Ishikawa (cell line): Measurements from ENCODE around the gene REV3L.

ENCODE experiments used
- EP300 ChIP-seq: IDR thresholded peaks from 2 replicates; pipeline ENCODE4 v1.6.1; 2012; ENCODE audit warnings: borderline replicate concordance
- TCF12 ChIP-seq: IDR thresholded peaks from 2 replicates; pipeline ENCODE4 v1.6.1; 2012; ENCODE audit warnings: low read depth
- USF1 ChIP-seq: IDR thresholded peaks from 2 replicates; pipeline ENCODE4 v1.6.1; 2012

DNA sequence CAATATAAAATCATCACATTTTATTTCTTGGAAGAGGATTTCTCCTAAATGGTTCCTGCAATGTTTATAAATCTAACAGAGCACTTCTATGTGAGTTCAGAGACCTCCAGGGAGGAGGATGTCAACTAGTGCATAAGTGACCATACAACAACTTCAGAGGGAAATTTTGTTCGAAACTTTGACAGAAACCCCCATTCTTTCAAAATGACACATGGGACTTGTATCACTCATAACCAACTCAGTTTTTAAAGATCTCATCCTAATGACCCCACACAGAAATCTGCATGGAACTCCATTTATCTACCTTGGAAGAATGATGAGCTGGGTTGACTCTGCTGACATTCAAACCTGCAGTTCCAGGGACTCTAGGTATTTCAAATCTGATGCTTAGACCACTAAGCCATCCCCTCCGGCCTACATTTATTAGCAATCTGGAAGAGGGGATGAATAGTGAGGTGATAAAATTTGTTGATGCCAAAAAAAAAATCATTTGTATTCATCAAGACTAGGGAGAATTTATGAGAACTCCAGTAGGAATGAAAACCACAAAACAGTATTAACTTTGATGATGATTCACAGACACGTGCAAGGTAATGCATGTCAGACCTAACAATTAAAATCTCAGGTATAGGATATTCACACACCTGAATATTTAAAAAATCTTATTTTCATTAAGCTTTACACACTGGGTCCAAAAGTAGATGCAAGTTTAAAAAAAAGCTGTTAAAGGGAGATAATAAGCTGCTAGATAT is 153.0 kb downstream of the REV3L start:
- no peak for TF ChIP-seq EP300
- no peak for TF ChIP-seq TCF12
- no peak for TF ChIP-seq USF1
